HG03139 (cell line): ENCODE results near the gene RCC1.
A peak's percentile ranks its signal among the peaks of the same experiment; 100 is the strongest.
"Not testable (repeated sequence)": the region's sequence is repeated elsewhere in the genome, so short reads cannot be mapped to it uniquely, and the experiment has no call there.

Source experiments
- ATAC-seq: cut with Tn5 transposase; IDR thresholded peaks from one replicate; pipeline ENCODE4 v1.9.1; 2021; ENCODE audit not compliant: unreplicated experiment

Gene RCC1

GRCh38 chr1:28505406-28506187 is at the start of gene RCC1:
RCC1 (plus strand) TSS chr1:28506043; CDS start chr1:28529867, 23,824 bp downstream.
- peak; percentile 55 for ATAC-seq

- ATAC-seq, result no peak
Measured at GRCh38 chr1:28456078-28456477, 49.8 kb upstream of the RCC1 start.

- no peak for ATAC-seq
Measured at GRCh38 chr1:28457678-28458077, 48.2 kb upstream of the RCC1 start.

DNA sequence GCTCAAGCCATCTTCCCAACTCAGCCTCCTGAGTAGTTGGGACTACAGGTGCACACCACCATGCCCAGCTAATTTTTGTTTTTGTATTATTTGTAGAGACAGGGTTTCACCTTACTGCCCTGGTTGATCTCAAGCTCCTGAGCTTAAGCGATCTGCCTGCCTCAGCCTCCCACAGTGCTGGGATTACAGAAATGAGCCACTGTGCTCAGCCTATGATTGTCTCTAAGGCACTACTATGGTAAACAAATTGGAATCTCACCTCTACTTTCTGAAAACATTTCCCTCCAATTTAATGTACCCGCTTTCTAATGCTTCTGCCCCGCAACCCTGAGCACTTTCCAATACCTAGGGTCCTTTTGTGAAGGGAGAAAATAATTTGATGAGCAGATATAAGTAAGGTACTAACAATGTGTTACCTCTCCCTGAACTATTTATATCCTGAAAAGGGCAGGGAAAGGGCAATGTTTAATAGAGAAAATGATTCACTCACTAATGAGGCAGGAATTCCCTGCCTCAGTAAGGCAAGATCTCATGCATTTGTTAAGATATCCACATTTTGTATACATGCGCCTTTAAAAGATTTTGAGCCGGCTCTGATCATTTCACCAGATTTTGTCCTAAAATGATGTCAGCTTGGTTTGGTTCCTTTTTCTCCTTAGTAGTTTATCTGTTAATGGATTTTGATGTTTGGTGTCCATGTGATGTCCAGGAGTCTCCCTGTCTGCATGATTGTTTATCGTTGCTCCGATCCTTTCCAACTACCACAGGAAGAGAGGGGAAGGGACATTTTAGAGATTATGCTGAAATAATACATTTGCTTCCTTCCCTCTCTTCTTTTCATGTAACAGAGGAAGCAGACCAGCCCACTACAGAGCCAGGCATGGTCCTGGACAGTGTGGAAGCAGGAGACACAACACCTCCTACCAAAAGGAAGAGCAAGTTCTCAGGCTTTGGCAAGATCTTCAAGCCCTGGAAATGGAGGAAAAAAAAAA is 47.3 kb upstream of the RCC1 start:
- no peak for ATAC-seq

GRCh38 chr1:28466226-28466778 is 39.5 kb upstream of the RCC1 start:
- no peak for ATAC-seq

- no peak for ATAC-seq
Measured at GRCh38 chr1:28470146-28470545, 35.7 kb upstream of the RCC1 start.

GRCh38 chr1:28479497-28479896 is 26.3 kb upstream of the RCC1 start:
- not testable (repeated sequence) for ATAC-seq

DNA sequence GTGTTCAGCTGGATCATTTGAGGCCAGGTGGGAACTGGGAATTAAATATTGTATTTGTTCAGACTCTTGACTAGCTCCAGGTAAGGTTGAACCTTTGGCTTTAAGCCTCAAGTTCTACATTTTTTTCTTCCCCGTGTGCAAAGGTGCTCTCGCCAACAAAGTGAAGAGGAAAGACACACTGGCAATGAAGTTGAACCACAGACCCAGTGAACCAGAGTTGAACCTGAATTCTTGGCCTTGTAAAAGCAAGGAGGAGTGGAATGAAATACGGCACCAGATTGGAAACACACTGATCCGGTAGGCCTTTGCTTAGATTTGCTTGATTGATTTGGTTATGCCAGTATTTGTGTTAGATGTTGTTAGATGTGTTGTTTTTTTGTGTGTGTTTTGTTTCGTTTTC is 25.5 kb upstream of the RCC1 start:
- ATAC-seq, result no peak

GRCh38 chr1:28482138-28482537 is 23.7 kb upstream of the RCC1 start:
- no peak for ATAC-seq

- no peak for ATAC-seq
Measured at GRCh38 chr1:28482702-28483101, 23.1 kb upstream of the RCC1 start.

DNA sequence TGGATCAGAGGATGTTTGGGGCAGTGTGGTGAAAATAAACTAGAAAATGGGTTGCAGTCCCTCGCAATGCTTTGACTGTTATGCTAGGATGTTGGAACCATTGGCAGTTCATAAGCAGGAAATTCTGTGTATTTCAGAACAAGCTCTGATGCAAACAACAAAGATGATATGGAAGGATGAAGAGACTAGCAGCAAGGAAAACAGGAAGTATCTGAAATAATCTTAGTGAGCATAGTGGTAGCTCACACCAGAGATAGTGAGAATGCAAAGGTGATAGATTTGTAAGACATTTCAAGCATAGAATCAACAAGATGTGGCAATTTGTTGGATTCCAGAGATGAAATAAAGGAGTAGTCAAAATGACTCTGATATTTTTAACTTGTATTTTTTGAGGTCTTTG is 11.1 kb upstream of the RCC1 start:
- ATAC-seq, result no peak

- ATAC-seq, result no peak
Measured at GRCh38 chr1:28499553-28499952, 6.3 kb upstream of the RCC1 start.

- no peak for ATAC-seq
Measured at GRCh38 chr1:28501925-28502324, 3.9 kb upstream of the RCC1 start.

GRCh38 chr1:28503117-28503516 is 2.7 kb upstream of the RCC1 start:
- ATAC-seq, result no peak

DNA sequence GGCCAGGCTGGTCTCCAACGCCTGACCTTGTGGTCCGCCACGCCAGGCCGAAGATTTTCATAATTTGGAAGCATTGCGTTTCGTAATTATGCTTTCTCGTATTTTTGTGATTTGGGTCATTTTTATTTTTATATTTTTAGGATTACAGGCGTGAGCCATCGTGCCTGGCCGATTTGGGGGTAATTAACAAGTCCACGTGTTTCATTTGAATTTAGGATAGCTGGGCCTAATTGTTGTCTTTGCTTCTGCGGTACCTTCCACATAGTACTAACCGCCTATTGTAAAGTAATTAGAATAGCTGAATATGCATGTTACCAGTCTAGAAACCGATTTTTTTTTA is 1.0 kb downstream of the RCC1 start:
- no peak for ATAC-seq

DNA sequence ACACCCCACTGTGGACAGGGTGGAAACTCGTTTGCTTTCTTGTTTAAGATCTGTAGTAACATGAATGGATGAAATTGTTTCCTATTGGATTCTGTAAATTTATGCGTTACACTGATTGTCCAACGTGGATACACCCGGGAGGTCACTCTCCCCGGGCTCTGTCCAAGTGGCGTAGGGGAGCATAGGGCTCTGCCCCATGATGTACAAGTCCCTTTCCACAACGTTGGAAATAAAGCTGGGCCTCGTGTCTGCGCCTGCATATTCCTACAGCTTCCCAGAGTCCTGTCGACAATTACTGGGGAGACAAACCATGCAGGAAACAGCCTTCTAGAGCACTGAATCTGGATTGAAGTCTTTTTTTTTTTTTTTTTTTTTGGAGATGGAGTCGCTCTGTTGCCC is 1.4 kb downstream of the RCC1 start:
- ATAC-seq, result no peak

GRCh38 chr1:28507646-28508434 is 2.0 kb downstream of the RCC1 start:
- no peak for ATAC-seq

DNA sequence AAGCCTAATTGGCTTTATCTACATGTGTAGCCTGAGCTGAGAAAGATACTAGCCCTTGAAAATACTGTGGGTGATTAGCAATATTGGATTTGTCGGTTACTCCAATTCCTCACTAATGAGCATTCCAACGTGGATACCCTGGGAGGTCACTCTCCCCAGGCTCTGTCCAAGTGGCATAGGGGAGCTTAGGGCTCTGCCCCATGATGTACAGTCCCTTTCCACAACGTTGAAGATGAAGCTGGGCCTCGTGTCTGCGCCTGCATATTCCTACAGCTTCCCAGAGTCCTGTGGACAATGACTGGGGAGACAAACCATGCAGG is 2.6 kb downstream of the RCC1 start:
- ATAC-seq, result no peak

DNA sequence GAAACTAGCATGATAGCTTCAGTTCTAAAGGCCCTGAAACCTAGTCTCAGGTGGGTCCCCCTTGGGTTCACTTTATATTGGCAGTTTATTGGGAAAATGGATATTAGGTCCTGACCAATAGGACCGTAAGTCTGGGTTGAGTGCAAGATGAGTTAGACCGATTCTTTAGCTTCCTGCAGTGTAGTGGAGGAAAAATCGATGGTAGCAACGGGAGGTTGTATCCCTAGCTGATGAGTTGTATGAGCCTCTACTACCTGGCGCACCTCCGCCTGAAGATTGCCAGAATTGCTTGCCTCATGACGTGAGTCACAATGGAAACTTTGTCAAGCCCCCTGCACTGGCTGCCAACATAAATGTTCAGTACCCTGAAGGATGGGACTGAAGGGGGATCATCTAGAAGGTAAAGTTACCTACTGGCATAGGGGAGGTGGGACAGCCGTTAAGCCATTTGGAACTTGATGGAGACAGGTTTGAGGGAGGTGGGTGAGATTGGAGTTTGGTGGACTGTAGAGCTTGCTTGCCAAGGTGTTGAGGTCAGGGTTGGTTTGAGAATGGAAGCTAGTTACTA is 3.9 kb downstream of the RCC1 start:
- ATAC-seq, result no peak

- ATAC-seq, result no peak
Measured at GRCh38 chr1:28510273-28510969, 4.6 kb downstream of the RCC1 start.
